Heart left ventricle (tissue), 16 donors: ENCODE measurements around the gene TENT4B. TPM values are rescaled to one million over a fixed set of nuclear protein-coding genes. Genes with fewer than 3 reads are reported as not detected.
A peak's percentile ranks its signal among the peaks of the same experiment; 100 is the strongest.

Source experiments
- ATAC-seq, 4 donors: fragments of 200-7000 bp; cut with Tn5 transposase; one replicate each; pipeline ENCODE4 v1.9.1; 2020 to 2022; ENCODE audit warnings: moderate library complexity in 4 of 4, mild to moderate bottlenecking in 3 of 4, moderate number of reproducible peaks in 1 of 4
- DNase-seq, 5 donors: peaks; one replicate each; pipeline ENCODE4 v3.0.0-alpha.2; 2020
- H3K27ac ChIP-seq, 12 donors: fragments of 200-600 bp; sonication (generic) in 4 of 12; one replicate each; pipeline versions ENCODE4 v1.5.0 to v1.8.0; 2016 to 2022; ENCODE audit warnings: mild to moderate bottlenecking in 2 of 12
- H3K27me3 ChIP-seq, 9 donors: fragments of 200-600 bp; sonication (generic) in 2 of 9; one replicate each; pipeline versions ENCODE4 v1.5.1 to v1.8.0; 2016 to 2022; ENCODE audit warnings: mild to moderate bottlenecking in 3 of 9
- H3K36me3 ChIP-seq, 9 donors: fragments of 200-600 bp; sonication (generic) in 2 of 9; one replicate each; pipeline versions ENCODE4 v1.5.0 to v1.8.0; 2018 to 2022; ENCODE audit warnings: mild to moderate bottlenecking in 2 of 9
- H3K4me1 ChIP-seq, 12 donors: fragments of 200-600 bp; sonication (generic) in 4 of 12; one replicate each; pipeline versions ENCODE4 v1.5.0 to v1.8.0; 2016 to 2022; ENCODE audit warnings: mild to moderate bottlenecking in 3 of 12
- H3K4me3 ChIP-seq, 12 donors: fragments of 200-600 bp; sonication (generic) in 4 of 12; one replicate each; pipeline versions ENCODE4 v1.5.0 to v1.8.0; 2017 to 2022; ENCODE audit warnings: mild to moderate bottlenecking in 9 of 12, moderate library complexity in 4 of 12
- H3K9me3 ChIP-seq, 12 donors: fragments of 200-600 bp; sonication (generic) in 4 of 12; one replicate each; pipeline versions ENCODE4 v1.5.0 to v1.8.0; 2016 to 2022; ENCODE audit warnings: mild to moderate bottlenecking in 1 of 12
- CTCF ChIP-seq, 12 donors: fragments of 200-600 bp; sonication (generic) in 4 of 12; IDR thresholded peaks; one replicate each; pipeline versions ENCODE4 v1.5.0 to v1.8.0; 2018 to 2022; ENCODE audit warnings: antibody characterized with exemption in 12 of 12, mild to moderate bottlenecking in 5 of 12
- POLR2A ChIP-seq, 2 donors: fragments of 450-650 bp; IDR thresholded peaks; one replicate each; pipeline ENCODE4 v1.6.1; 2017; ENCODE audit warnings: antibody characterized with exemption in 2 of 2, mild to moderate bottlenecking in 2 of 2, moderate library complexity in 2 of 2
- WGBS, 4 donors: extraction: QIAGEN DNeasy Blood & Tissue Kit in 2 of 4; methylation state at CpG; one replicate each; pipeline versions ENCODE4 v1.1.5 to v1.1.7; 2013 to 2018; 5-methylcytosine and 5-hydroxymethylcytosine counted together
- intact Hi-C, 10 donors: fragments of 100-400 bp; cut with DNase I; formaldehyde crosslinking; loops; one replicate each; pipeline versions ENCODE4 v1.11.1 to v1.14.2; 2022
- polyA plus RNA-seq, 2 donors: library from polyadenylated mRNA; stranded (reverse); fragments of 200-250 nt; gene quantifications; one replicate each; pipeline ENCODE4 v1.2.3, GENCODE V29; 2013
- total RNA-seq, 9 donors: library from RNA; depleted of rRNA in 2 of 9; stranded (reverse); fragments of >200 nt in 2 of 9; fragmentation: NEBNext Ultra II Directional in 3 of 9; extraction: Animal tissue kit (Norgen Biotek cat#: 25700) in 3 of 9; gene quantifications; one replicate each; pipeline versions ENCODE4 v1.1.0 to v1.2.4, GENCODE V29; 2016 to 2023
- donor health status: ischemic (EF 13 %, LVEDD 7.1; RV severe dilation, severe dysfunction).
- donor health status: healthy with polysubstance abuse.
- donor health status: DM: no; HTN: yes; CAD: no.
- donor health status: DM: no; HTN: no; CAD: no.
- donor health status: ischemic (EF 25% LVEDD 6.9; RV normal size, moderate dysfunction).
- donor health status: ischemic (EF 25% LVEDD 5.7; RV mildly dilated, moderate dysfunction).
- donor health status: healthy.
- donor health status: DM: yes; HTN: yes; CAD: no.
- donor health status: ischemic (EF 35%, LVEDD 5.7; RV mildly dilated, moderate dysfunction).
- donor health status: nonischemic (EF 11% LVEDD 7.7; RV severe dilation, severe dysfunction).
- donor health status: DM: yes; HTN: yes; CAD: no.
- donor health status: PGD.
- donor health status: ischemic (EF 29% LVEDD 5.4; RV normal size, mild dysfunction).
- donor health status: nonischemic (EF 23%, LVEDD 6.1; RV moderate dilation, normal function).

TENT4B gene
- total and polyA plus RNA-seq, 11 donors, result 2.2 to 8.8 (median 6.5) TPM

GRCh38 chr16:50188619-50189136 is 35.6 kb downstream of the TENT4B start:
- Histone ChIP-seq H3K36me3 (no peaks in the 10 kb centered on the region), H3K27ac (peak overlapping the region in 1 of 12 donors; percentile 15), H3K9me3 (no peaks in the 10 kb centered on the region), H3K27me3 (no peaks in the 10 kb centered on the region), H3K4me3 (no peak overlapping the region), H3K4me1 (peaks cover 0 to 40% (median 13%) of the 10 kb centered on the region in 12 donors)
- no peak for ATAC-seq
- TF ChIP-seq CTCF (IDR thresholded peaks at IDR 0.05) (no peak), POLR2A (IDR thresholded peaks at IDR 0.05) (no peak)
- intact Hi-C loops, result no loop called here
- no peak for DNase-seq
- 58 to 87% (median 73%) methylated on average over 3 of the region's 3 CpGs for WGBS, 4 donors

- no peaks in the 10 kb centered on the region for H3K27me3 ChIP-seq
- H3K4me3 ChIP-seq, result no peak overlapping the region
- no peaks in the 10 kb centered on the region for H3K9me3 ChIP-seq
- no peak for TF ChIP-seq POLR2A (IDR thresholded peaks at IDR 0.05)
- TF ChIP-seq CTCF (IDR thresholded peaks at IDR 0.05), result no peak
- intact Hi-C loops, result no loop called here
- WGBS, 4 donors, result 86 to 91% (median 88%) methylated on average over 2 of the region's 2 CpGs
- H3K36me3 ChIP-seq, result no peaks in the 10 kb centered on the region
- H3K4me1 ChIP-seq, result peaks cover 0 to 37% (median 13%) of the 10 kb centered on the region in 12 donors
- DNase-seq (no peak), ATAC-seq (no peak)
- no peak overlapping the region for H3K27ac ChIP-seq
These were observed 37.2 kb downstream of the TENT4B start for GRCh38 chr16:50190292-50190691.

GRCh38 chr16:50192386-50193050 is 39.4 kb downstream of the TENT4B start:
- intact Hi-C loops, result no loop called here
- ATAC-seq (no peak), DNase-seq (no peak)
- TF ChIP-seq POLR2A (IDR thresholded peaks at IDR 0.05) (no peak), CTCF (IDR thresholded peaks at IDR 0.05) (no peak)
- no peak overlapping the region for H3K27ac ChIP-seq
- peaks cover 0 to 39% (median 14%) of the 10 kb centered on the region in 12 donors for H3K4me1 ChIP-seq
- 97 to 100% (median 97%) methylated on average over 2 of the region's 2 CpGs for WGBS, 4 donors
- H3K27me3 ChIP-seq, result no peaks in the 10 kb centered on the region
- no peak overlapping the region for H3K4me3 ChIP-seq
- H3K9me3 ChIP-seq, result no peaks in the 10 kb centered on the region
- no peaks in the 10 kb centered on the region for H3K36me3 ChIP-seq

GRCh38 chr16:50193594-50193993 is 40.5 kb downstream of the TENT4B start:
- WGBS, 4 donors, result 58 to 87% (median 69%) methylated on average over 5 of the region's 5 CpGs
- DNase-seq (no peak), ATAC-seq (peak in 3 of 4 donors; percentile 9 to 46 (median 41))
- no peaks in the 10 kb centered on the region for H3K27me3 ChIP-seq
- peaks cover 0 to 45% (median 15%) of the 10 kb centered on the region in 12 donors for H3K4me1 ChIP-seq
- intact Hi-C loops, result no loop called here
- peak overlapping the region in 1 of 12 donors; percentile 2 for H3K27ac ChIP-seq
- no peak overlapping the region for H3K4me3 ChIP-seq
- no peaks in the 10 kb centered on the region for H3K9me3 ChIP-seq
- H3K36me3 ChIP-seq, result no peaks in the 10 kb centered on the region
- TF ChIP-seq POLR2A (IDR thresholded peaks at IDR 0.05) (no peak), CTCF (IDR thresholded peaks at IDR 0.05) (no peak)
